Aorta (tissue), 5 donors: Measurements from ENCODE around the gene ARL2. TPM values are rescaled to one million over a fixed set of nuclear protein-coding genes. Genes with fewer than 3 reads are reported as not detected.

Source experiments
- ATAC-seq: fragments of 200-7000 bp; cut with Tn5 transposase; one replicate; pipeline ENCODE4 v1.9.1; 2022; ENCODE audit warnings: moderate library complexity; ENCODE audit not compliant: low FRiP score
- DNase-seq, 2 donors: peaks; one replicate each; pipeline ENCODE4 v3.0.0-alpha.2; 2020
- H3K27ac ChIP-seq, 2 donors: one replicate each; pipeline ENCODE4 v1.5.1; 2013; ENCODE audit warnings: low read length in 2 of 2, mild to moderate bottlenecking in 2 of 2, moderate library complexity in 2 of 2, control low read depth in 1 of 2, inconsistent platforms in 1 of 2, low read depth in 1 of 2
- H3K27me3 ChIP-seq, 2 donors: one replicate each; pipeline ENCODE4 v1.6.1; 2013; ENCODE audit warnings: control low read depth in 1 of 2, low read length in 1 of 2, mild to moderate bottlenecking in 1 of 2, moderate library complexity in 1 of 2; ENCODE audit not compliant: insufficient read depth in 2 of 2, control insufficient read depth in 1 of 2
- H3K36me3 ChIP-seq, 2 donors: one replicate each; pipeline ENCODE4 v1.6.1; 2013; ENCODE audit warnings: control low read depth in 1 of 2, low read length in 1 of 2, mild to moderate bottlenecking in 1 of 2; ENCODE audit not compliant: insufficient read depth in 2 of 2, control insufficient read depth in 1 of 2
- H3K4me1 ChIP-seq, 2 donors: one replicate each; pipeline ENCODE4 v1.6.1; 2013; ENCODE audit warnings: low read length in 2 of 2, control low read depth in 1 of 2, mild to moderate bottlenecking in 1 of 2, moderate library complexity in 1 of 2; ENCODE audit not compliant: insufficient read depth in 2 of 2, control insufficient read depth in 1 of 2
- H3K4me3 ChIP-seq, 2 donors: one replicate each; pipeline ENCODE4 v1.5.1; 2013; ENCODE audit warnings: low read length in 2 of 2, control low read depth in 1 of 2, mild to moderate bottlenecking in 1 of 2
- H3K9me3 ChIP-seq: one replicate; pipeline ENCODE4 v1.6.1; 2013; ENCODE audit warnings: mild to moderate bottlenecking, low read length; ENCODE audit not compliant: control insufficient read depth
- WGBS, 2 donors: extraction: QIAGEN DNeasy Blood & Tissue Kit; methylation state at CpG; one replicate each; pipeline ENCODE4 v1.1.7; 2013; 5-methylcytosine and 5-hydroxymethylcytosine counted together
- intact Hi-C, 2 donors: fragments of 100-400 bp; cut with DNase I; formaldehyde crosslinking; loops; one replicate each; pipeline versions ENCODE4 v1.14.2 to v1.15.0; 2022
- polyA plus RNA-seq, 2 donors: library from polyadenylated mRNA; stranded (reverse); fragments of 200-250 nt; gene quantifications; one replicate each; pipeline ENCODE4 v1.2.3, GENCODE V29; 2013
- total RNA-seq, 2 donors: library from RNA; stranded (reverse); fragmentation: NEBNext Ultra II Directional; extraction: Animal tissue kit (Norgen Biotek cat#: 25700); gene quantifications; one replicate each; pipeline ENCODE4 v1.2.1, GENCODE V29; 2021
- donor health status: healthy with polysubstance abuse.
- donor health status: Bipolar disorder and iron deficiency.
- donor health status: DM: no; HTN: no; CAD: no.
- donor health status: DM: no; HTN: no; CAD: no.
- donor health status: DM: yes; HTN: yes; CAD: no.

Gene ARL2
- total and polyA plus RNA-seq, 4 donors = 96.3 to 175 (median 125) TPM

DNA sequence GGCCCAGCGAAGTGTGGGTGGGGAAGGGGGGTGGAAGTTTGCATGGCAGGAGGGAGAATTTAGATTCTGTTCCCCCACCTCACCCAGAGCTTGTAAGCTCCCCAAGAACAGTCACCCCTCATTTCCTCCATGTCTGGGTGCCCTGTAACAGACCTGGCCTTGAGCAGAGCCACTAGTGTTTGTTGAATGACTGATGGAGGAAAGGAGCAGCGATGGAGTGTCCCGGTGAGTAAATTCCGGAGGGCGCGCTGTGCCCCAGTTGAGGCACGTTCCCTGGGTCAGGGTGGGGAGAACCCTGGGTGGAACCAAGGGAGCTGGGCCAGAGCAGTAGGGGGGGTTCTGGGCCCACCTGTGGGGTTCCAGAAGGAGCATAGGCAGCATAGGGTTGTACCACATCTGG is 43.6 kb downstream of the ARL2 start:
- Histone ChIP-seq H3K27me3 (no peaks in the 10 kb centered on the region), H3K27ac (no peak overlapping the region), H3K4me3 (no peak overlapping the region), H3K9me3 (no peaks in the 10 kb centered on the region), H3K36me3 (no peaks in the 10 kb centered on the region), H3K4me1 (no peaks in the 10 kb centered on the region)
- 76 to 89% methylated on average over 7 of the region's 7 CpGs for WGBS, 2 donors
- intact Hi-C loops = no loop called here
- ATAC-seq (no peak), DNase-seq (no peak)

DNA sequence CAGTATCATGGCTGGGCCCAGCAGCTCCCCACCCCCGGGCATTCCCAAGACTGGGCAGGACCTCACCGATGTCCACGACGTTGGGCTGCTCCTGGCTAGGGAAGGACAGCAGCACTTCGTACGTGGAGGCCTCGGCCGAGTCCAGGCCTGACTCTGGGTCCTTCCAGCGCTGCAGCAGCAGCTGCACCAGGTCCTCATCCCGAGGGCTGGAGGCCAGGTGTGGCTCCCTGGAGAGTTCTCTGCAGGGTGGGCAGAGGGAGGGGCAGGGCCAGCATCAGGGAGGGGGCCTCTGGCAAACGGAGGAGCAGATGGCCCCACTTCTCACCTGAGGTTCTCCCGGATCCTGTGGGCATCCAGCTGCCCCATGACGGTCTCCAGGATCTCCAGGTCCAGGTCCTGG is 44.1 kb downstream of the ARL2 start:
- WGBS, 2 donors = 54 to 69% methylated on average over 11 to 13 of the region's 13 CpGs
- ATAC-seq (no peak), DNase-seq (no peak)
- no peak overlapping the region for H3K4me3 ChIP-seq
- no peak overlapping the region for H3K27ac ChIP-seq
- intact Hi-C loops = no loop called here
- no peaks in the 10 kb centered on the region for H3K9me3 ChIP-seq
- H3K36me3 ChIP-seq = no peaks in the 10 kb centered on the region
- H3K27me3 ChIP-seq = no peaks in the 10 kb centered on the region
- H3K4me1 ChIP-seq = no peaks in the 10 kb centered on the region

DNA sequence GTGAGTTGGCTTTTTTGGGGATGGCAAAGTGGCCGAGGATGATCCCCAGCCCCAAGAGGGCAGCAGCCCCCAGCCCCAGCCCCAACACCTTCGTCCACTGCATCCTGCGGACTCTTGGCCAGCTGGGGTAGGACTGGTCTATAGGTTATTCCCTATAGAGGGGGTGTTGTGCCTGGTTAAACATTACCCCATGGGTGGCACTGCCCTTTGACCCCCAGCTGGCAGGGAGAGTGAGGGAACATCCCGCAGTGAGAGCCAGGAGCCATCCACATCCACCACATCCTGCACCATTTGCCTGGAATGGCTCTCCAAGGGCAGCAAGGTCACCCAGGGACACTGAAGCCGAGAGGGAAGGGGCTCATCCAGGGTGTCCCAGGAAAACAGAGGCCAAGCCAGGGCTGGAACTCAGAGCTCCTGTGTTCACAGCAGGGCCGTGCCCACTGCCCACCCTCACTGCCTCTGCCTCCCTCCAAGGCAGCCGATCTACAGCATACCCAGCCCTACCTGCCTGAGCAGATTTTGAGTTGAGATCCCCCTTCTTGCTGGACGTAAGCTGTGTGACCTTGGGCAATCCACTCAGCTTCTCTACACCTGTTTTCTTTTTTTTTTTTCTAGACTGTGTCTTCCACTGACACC is 44.6 kb downstream of the ARL2 start, which contains the start of gene NAALADL1:
NAALADL1 (minus strand) TSS at position 135 of the 636 bp plus-strand sequence; CDS start at position 103, 32 bp downstream.
- 80 to 81% methylated on average over 8 of the region's 8 CpGs for WGBS, 2 donors
- DNase-seq = no peak
- Histone ChIP-seq H3K4me3 (no peak within 1 kb of the TSS), H3K27me3 (no peaks in the 10 kb centered on the region), H3K36me3 (no peaks in the 10 kb centered on the region), H3K9me3 (no peaks in the 10 kb centered on the region), H3K4me1 (no peaks in the 10 kb centered on the region), H3K27ac (no peak within 1 kb of the TSS)
- ATAC-seq = no peak
- intact Hi-C loops = no loop called here

DNA sequence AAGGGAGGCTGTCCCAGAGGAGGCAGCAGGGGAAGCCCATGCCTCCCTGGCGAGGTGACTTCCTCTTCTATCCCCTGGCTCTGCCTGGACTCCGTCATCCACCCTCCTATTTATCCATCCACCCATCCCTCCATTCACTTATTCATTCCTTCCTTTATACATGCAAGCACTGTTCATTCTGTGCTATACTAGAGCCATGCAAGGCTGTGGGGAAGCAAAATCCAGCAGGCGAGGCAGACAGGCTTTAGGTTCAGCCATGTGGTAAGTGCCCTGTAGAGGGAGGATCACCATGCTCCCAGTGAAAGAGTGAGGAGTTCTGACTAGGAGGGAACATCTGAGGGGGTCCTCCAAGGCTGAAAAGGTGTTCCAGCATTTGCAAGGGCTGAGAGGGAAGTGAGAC is 45.6 kb downstream of the ARL2 start:
- no peak overlapping the region for H3K4me3 ChIP-seq
- H3K9me3 ChIP-seq = no peaks in the 10 kb centered on the region
- WGBS, 2 donors = 37 to 59% methylated on average over 3 of the region's 3 CpGs
- H3K4me1 ChIP-seq = no peaks in the 10 kb centered on the region
- ATAC-seq (no peak), DNase-seq (no peak)
- no peaks in the 10 kb centered on the region for H3K36me3 ChIP-seq
- no peak overlapping the region for H3K27ac ChIP-seq
- H3K27me3 ChIP-seq = no peaks in the 10 kb centered on the region
- intact Hi-C loops = no loop called here

DNA sequence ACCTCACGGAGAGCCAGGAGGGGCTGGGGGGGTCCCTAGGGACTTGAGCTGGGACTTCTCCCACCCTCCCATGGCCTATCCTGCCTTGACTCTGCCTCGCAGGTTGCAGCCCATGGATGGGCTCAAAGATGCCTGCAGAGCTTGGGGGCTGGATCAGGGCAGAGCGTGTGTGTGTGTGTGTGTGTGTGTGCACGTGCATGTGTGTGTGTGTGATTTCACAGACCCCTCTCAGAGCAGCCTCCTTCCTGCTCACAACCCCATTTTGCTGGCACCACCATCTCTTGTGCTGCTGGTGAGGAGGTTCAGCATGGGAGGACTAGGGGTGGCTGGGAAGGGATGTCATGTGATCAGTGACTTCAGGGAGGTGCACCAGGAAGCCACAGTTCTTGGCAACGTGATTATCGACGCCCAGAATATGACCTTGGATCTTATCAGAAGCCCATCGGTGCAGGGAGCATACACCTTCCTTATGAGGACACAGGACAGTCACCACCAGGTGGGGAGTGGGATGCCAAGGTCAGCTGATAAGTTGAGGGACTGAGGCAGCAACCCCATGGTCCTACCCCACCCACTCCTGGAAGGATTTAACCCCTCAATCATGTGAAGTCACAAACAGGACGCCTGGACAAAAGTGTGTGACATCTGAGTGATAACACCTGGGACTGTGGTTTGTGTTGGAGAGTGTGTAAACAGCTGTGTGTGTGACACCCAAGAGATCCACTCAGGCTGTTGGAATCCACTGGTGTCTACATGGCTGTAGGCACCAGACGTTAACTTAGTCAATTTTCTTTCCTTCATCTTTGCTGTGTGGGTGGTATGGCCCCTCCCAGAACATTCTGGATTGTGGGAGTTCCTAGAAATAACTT is 46.2 kb downstream of the ARL2 start:
- no peaks in the 10 kb centered on the region for H3K9me3 ChIP-seq
- H3K4me3 ChIP-seq = no peak overlapping the region
- H3K27ac ChIP-seq = no peak overlapping the region
- H3K36me3 ChIP-seq = no peaks in the 10 kb centered on the region
- H3K4me1 ChIP-seq = no peaks in the 10 kb centered on the region
- intact Hi-C loops = no loop called here
- no peaks in the 10 kb centered on the region for H3K27me3 ChIP-seq
- DNase-seq (no peak), ATAC-seq (no peak)
- WGBS, 2 donors = 56 to 61% methylated on average over 10 of the region's 10 CpGs

DNA sequence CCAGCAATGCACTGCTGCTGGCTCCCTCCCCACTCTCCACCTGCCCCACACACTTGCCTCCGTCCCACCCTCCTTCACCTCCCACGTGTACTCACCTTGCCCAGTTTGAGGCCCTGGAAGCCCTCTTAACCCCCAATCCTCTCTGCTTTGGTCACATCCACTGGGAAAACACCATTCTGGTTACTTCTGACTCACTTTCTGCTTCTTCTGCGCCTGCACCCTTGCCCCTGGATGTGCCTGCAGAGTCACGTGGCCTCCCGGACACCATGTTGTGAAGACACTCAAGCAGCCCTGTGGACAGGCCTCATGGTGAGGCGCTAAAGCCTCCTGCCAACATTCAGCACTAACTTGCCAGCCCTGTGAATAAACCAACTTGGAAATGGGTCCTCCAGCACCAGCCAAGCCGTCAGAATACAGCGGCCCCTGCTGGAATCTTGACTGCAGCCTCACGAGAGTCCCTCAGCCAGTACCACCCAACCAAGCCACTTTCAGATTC is 47.0 kb downstream of the ARL2 start:
- Histone ChIP-seq H3K4me1 (no peaks in the 10 kb centered on the region), H3K27me3 (no peaks in the 10 kb centered on the region), H3K9me3 (no peaks in the 10 kb centered on the region), H3K4me3 (no peak overlapping the region), H3K36me3 (no peaks in the 10 kb centered on the region), H3K27ac (no peak overlapping the region)
- DNase-seq (no peak), ATAC-seq (no peak)
- intact Hi-C loops = no loop called here
- 60 to 62% methylated on average over 9 of the region's 9 CpGs for WGBS, 2 donors

DNA sequence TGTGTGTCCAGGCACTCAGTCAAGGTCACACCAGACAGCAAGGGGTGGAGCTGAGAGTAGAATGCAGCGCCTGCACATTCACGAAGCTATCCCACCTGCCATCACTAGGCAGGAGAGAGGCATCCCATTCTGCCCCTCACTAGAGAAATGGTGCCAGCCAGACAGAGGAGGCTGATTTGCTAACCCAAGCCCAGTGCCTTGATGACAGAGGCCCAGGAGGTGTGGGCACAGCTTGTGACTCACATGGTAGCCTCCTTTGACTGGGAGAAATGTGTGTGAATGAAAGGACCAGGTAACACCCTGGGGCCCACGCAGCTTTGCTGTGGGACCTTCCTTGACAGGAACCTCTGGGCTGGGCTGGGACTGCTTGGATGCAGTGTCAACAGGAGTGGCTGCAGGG is 49.6 kb downstream of the ARL2 start:
- WGBS, 2 donors = 63 to 81% methylated on average over 3 of the region's 3 CpGs
- DNase-seq (no peak), ATAC-seq (no peak)
- Histone ChIP-seq H3K27me3 (no peaks in the 10 kb centered on the region), H3K4me3 (no peak overlapping the region), H3K4me1 (no peaks in the 10 kb centered on the region), H3K9me3 (no peaks in the 10 kb centered on the region), H3K36me3 (no peaks in the 10 kb centered on the region), H3K27ac (no peak overlapping the region)
- intact Hi-C loops = no loop called here

DNA sequence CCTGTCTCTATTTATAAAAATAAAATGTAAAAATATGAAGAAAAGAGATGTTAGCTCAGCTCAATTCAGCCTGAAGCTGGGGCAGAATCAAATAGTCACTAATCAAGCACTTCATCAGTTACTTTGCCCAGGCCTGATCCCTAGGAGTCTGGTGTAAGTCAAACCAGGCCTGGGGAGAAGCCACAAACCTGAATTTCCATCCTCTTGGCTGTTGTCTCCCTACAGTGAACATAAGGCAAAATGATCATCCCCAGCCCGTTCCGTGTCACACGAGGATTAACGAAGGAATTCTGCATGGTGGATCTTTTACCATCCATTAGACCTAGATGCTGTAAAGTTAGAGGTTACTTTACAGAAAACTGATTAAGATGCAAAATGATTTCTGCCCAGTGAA is 50.9 kb downstream of the ARL2 start:
- Histone ChIP-seq H3K9me3 (no peaks in the 10 kb centered on the region), H3K36me3 (no peaks in the 10 kb centered on the region), H3K4me3 (no peak overlapping the region), H3K27ac (no peak overlapping the region), H3K27me3 (no peaks in the 10 kb centered on the region), H3K4me1 (no peaks in the 10 kb centered on the region)
- DNase-seq (no peak), ATAC-seq (no peak)
- intact Hi-C loops = no loop called here
- 82 to 88% methylated on average over 4 of the region's 4 CpGs for WGBS, 2 donors

DNA sequence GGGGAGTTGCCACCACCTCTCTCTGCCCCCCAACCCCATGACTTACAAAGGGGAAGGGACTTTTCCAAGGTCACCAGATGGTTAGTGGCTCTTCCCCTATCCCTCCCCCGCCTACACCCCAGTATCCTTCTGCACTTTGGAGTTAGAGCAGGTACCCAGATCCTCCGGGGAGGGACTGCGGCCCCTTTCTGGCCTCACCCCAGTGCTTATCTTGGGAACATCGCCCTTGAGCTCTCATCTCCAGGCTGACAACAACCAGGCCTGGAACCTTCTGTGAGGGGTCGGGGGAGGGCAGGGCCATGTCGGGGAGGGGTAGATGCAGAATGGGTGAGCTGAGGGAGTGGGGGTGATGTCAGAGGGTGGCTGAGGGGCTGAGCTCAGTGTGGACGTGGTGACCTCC is 51.9 kb downstream of the ARL2 start:
- Histone ChIP-seq H3K27ac (no peak overlapping the region), H3K27me3 (no peaks in the 10 kb centered on the region), H3K4me1 (no peaks in the 10 kb centered on the region), H3K36me3 (no peaks in the 10 kb centered on the region), H3K9me3 (no peaks in the 10 kb centered on the region), H3K4me3 (no peak overlapping the region)
- ATAC-seq (no peak), DNase-seq (no peak)
- 75 to 85% methylated on average over 7 of the region's 7 CpGs for WGBS, 2 donors
- intact Hi-C loops = no loop called here
